Activated CD4-positive, alpha-beta memory T cell treated with anti-CD3 and anti-CD28 coated beads for 36 hours (primary cell): ENCODE measurements around the gene ATG10. TPM values are rescaled to one million over a fixed set of nuclear protein-coding genes. Genes with fewer than 3 reads are reported as not detected.

Experiments
- CTCF ChIA-PET: fragments of 350-600 bp; sonication (Branson Sonifier 250); formaldehyde crosslinking; loops from one replicate; lab custom pipeline; 2021; ENCODE audit warnings: antibody characterized with exemption, inconsistent platforms; lab: Charles Lee
- POLR2A ChIA-PET: fragments of 350-600 bp; sonication (Branson Sonifier 250); formaldehyde crosslinking; loops from one replicate; lab custom pipeline; 2021; ENCODE audit warnings: antibody characterized with exemption; lab: Charles Lee
- DNase-seq: peaks from one replicate; pipeline ENCODE4 v3.0.0-alpha.2; 2020
- H3K27ac Mint-ChIP-seq: one replicate; pipeline ENCODE4 v1.8.0; 2021; ENCODE audit warnings: mixed read lengths
- H3K27me3 Mint-ChIP-seq: one replicate; pipeline ENCODE4 v1.8.0; 2021; ENCODE audit warnings: mixed read lengths
- H3K36me3 Mint-ChIP-seq: one replicate; pipeline ENCODE4 v1.8.0; 2021; ENCODE audit warnings: mixed read lengths
- H3K4me1 Mint-ChIP-seq: one replicate; pipeline ENCODE4 v1.8.0; 2021; ENCODE audit warnings: low read depth, mixed read lengths
- H3K4me3 Mint-ChIP-seq: one replicate; pipeline ENCODE4 v1.8.0; 2021; ENCODE audit warnings: mild to moderate bottlenecking, mixed read lengths
- H3K9me3 Mint-ChIP-seq: one replicate; pipeline ENCODE4 v1.8.0; 2021; ENCODE audit warnings: mixed read lengths
- intact Hi-C: fragments of 100-400 bp; cut with micrococcal nuclease; formaldehyde crosslinking; loops from one replicate; pipeline ENCODE4 v1.15.1; 2023
- total RNA-seq, 2 experiments: library from RNA; stranded (reverse); gene quantifications; one replicate each; pipeline ENCODE4 v1.2.3, GENCODE V29; 2021

ATG10 gene
- total RNA-seq, 2 experiments from 2014 or later, result 8.5 to 9.7 TPM

- Mint-ChIP-seq H3K36me3 (peaks cover 2% of the 10 kb centered on the region), H3K4me3 (no peak overlapping the region), H3K4me1 (peaks cover 4% of the 10 kb centered on the region), H3K27ac (no peak overlapping the region), H3K27me3 (no peaks in the 10 kb centered on the region), H3K9me3 (peaks cover 3% of the 10 kb centered on the region)
- DNase-seq, result no peak
- POLR2A ChIA-PET, result no interaction called here
- CTCF ChIA-PET, result no interaction called here
- intact Hi-C loops, result no loop called here
These were observed 326.8 kb downstream of the ATG10 start for GRCh38 chr5:82298668-82299067.

- H3K9me3 Mint-ChIP-seq, result peaks cover 3% of the 10 kb centered on the region
- no peak overlapping the region for H3K4me3 Mint-ChIP-seq
- no peak overlapping the region for H3K27ac Mint-ChIP-seq
- ChIA-PET CTCF (no interaction called here), POLR2A (no interaction called here)
- intact Hi-C loops, result no loop called here
- no peaks in the 10 kb centered on the region for H3K4me1 Mint-ChIP-seq
- no peak for DNase-seq
- H3K36me3 Mint-ChIP-seq, result peaks cover 4% of the 10 kb centered on the region
- H3K27me3 Mint-ChIP-seq, result no peaks in the 10 kb centered on the region
These were observed 329.4 kb downstream of the ATG10 start for GRCh38 chr5:82301190-82301589.

Other genes starting within 250 kb of the ATG10 start
- 10 to 100 TPM; 13.0 to 14.2 TPM for gene SSBP2, start 220.9 kb upstream of the ATG10 start, total RNA-seq